Measurements from ENCODE around the gene TANGO6.

TANGO6 gene

GRCh38 chr16:68915589-68915988 is 72.3 kb downstream of the TANGO6 start:
- DNase-seq = no peak

GRCh38 chr16:68917541-68917940 is 74.2 kb downstream of the TANGO6 start:
- no peak for DNase-seq

GRCh38 chr16:68920349-68920748 is 77.0 kb downstream of the TANGO6 start:
- DNase-seq = no peak

GRCh38 chr16:68921637-68922036 is 78.3 kb downstream of the TANGO6 start:
- no peak for DNase-seq

- no peak for DNase-seq
Observed at GRCh38 chr16:68923116-68923515, 79.8 kb downstream of the TANGO6 start.

GRCh38 chr16:68927018-68927417 is 83.7 kb downstream of the TANGO6 start:
- DNase-seq = no peak

GRCh38 chr16:68931196-68931595 is 87.9 kb downstream of the TANGO6 start:
- DNase-seq = no peak

- no peak for DNase-seq
Observed at GRCh38 chr16:68934402-68934801, 91.1 kb downstream of the TANGO6 start.

- no peak for DNase-seq
Observed at GRCh38 chr16:68935008-68935407, 91.7 kb downstream of the TANGO6 start.

- no peak for DNase-seq
Observed at GRCh38 chr16:68936736-68937631, 93.7 kb downstream of the TANGO6 start.

- DNase-seq = no peak
Observed at GRCh38 chr16:68939692-68940320, 96.5 kb downstream of the TANGO6 start.

- no peak for DNase-seq
Observed at GRCh38 chr16:68940816-68941215, 97.5 kb downstream of the TANGO6 start.

GRCh38 chr16:68943961-68944360 is 100.6 kb downstream of the TANGO6 start:
- DNase-seq = no peak

- no peak for DNase-seq
Observed at GRCh38 chr16:68948230-68948910, 105.0 kb downstream of the TANGO6 start.

- no peak for DNase-seq
Observed at GRCh38 chr16:68951991-68952877, 108.9 kb downstream of the TANGO6 start.

- DNase-seq = no peak
Observed at GRCh38 chr16:68954911-68955635, 111.7 kb downstream of the TANGO6 start.

GRCh38 chr16:68960910-68961309 is 117.6 kb downstream of the TANGO6 start:
- no peak for DNase-seq

- no peak for DNase-seq
Observed at GRCh38 chr16:68961778-68962402, 118.6 kb downstream of the TANGO6 start.

- no peak for DNase-seq
Observed at GRCh38 chr16:68969338-68969737, 126.0 kb downstream of the TANGO6 start.

- DNase-seq = no peak
Observed at GRCh38 chr16:68972013-68972412, 128.7 kb downstream of the TANGO6 start.

- DNase-seq = no peak
Observed at GRCh38 chr16:68972720-68973119, 129.4 kb downstream of the TANGO6 start.
